B cell (primary cell): ENCODE results near the gene ANK3.

ENCODE experiments used
- CTCF ChIP-seq: fragments of 200-600 bp; IDR thresholded peaks from one replicate; pipeline ENCODE4 v1.8.0; 2022; ENCODE audit warnings: antibody characterized with exemption, mild to moderate bottlenecking
- EZH2 ChIP-seq: IDR thresholded peaks from 2 replicates; pipeline ENCODE4 v1.6.1; 2012; ENCODE audit warnings: borderline replicate concordance, low read depth, mild to moderate bottlenecking, moderate library complexity, low read length; ENCODE audit not compliant: insufficient read depth, poor library complexity, severe bottlenecking

GRCh38 chr10:60311821-60312220, 77.9 kb downstream of the ANK3 start:
- no peak for TF ChIP-seq CTCF
- TF ChIP-seq EZH2, result no peak
